22Rv1 (cell line): ENCODE measurements around the gene NDUFB5.

Experiments used
- H3K27ac ChIP-seq: fragments of 450-650 bp; 2 replicates; pipeline ENCODE4 v1.5.1; 2017
- CTCF ChIP-seq: fragments of 450-650 bp; IDR thresholded peaks from 2 replicates; pipeline ENCODE4 v1.5.1; 2017; ENCODE audit warnings: mild to moderate bottlenecking
- ZFX ChIP-seq: fragments of 450-650 bp; IDR thresholded peaks from 2 replicates; pipeline ENCODE4 v1.6.1; 2017; ENCODE audit warnings: antibody characterized with exemption, borderline replicate concordance

The NDUFB5 gene

GRCh38 chr3:179608931-179609720, 4.5 kb downstream of the NDUFB5 start:
- TF ChIP-seq CTCF (no peak), ZFX (no peak)
- H3K27ac ChIP-seq: no peak overlapping the region

GRCh38 chr3:179610066-179610465, 5.5 kb downstream of the NDUFB5 start:
- H3K27ac ChIP-seq: no peak overlapping the region
- TF ChIP-seq ZFX (no peak), CTCF (no peak)

- no peak overlapping the region for H3K27ac ChIP-seq
- TF ChIP-seq ZFX (no peak), CTCF (no peak)
These were observed 9.2 kb downstream of the NDUFB5 start for GRCh38 chr3:179613807-179614206.

GRCh38 chr3:179615458-179616173, 11.0 kb downstream of the NDUFB5 start:
- H3K27ac ChIP-seq: no peak overlapping the region
- TF ChIP-seq ZFX (no peak), CTCF (no peak)

GRCh38 chr3:179622023-179622422, 17.4 kb downstream of the NDUFB5 start:
- TF ChIP-seq CTCF: no peak
- no peak for TF ChIP-seq ZFX

GRCh38 chr3:179624451-179624850, 19.9 kb downstream of the NDUFB5 start:
- H3K27ac ChIP-seq: no peak overlapping the region
- TF ChIP-seq CTCF: no peak
- TF ChIP-seq ZFX: no peak

More at GRCh38 chr3:179622023-179622422, 17.4 kb downstream of the NDUFB5 start:
- no peak overlapping the region for H3K27ac ChIP-seq
